ENCODE measurements around the gene INAFM2.

Gene INAFM2

GRCh38 chr15:40358471-40359353, 35.2 kb downstream of the INAFM2 start:
- Mint-ChIP-seq H3K27ac (peak overlapping the region; percentile 53), H3K27me3 (no peaks in the 10 kb centered on the region), H3K4me1 (ENCODE audit: low read depth) (peaks cover 12% of the 10 kb centered on the region), H3K36me3 (ENCODE audit: low read depth) (no peaks in the 10 kb centered on the region), H3K4me3 (peak overlapping the region; percentile 74), H3K9me3 (no peaks in the 10 kb centered on the region)
- DNase-seq, result no peak

GRCh38 chr15:40360015-40360414, 36.5 kb downstream of the INAFM2 start:
- H3K36me3 Mint-ChIP-seq (ENCODE audit: low read depth), result no peaks in the 10 kb centered on the region
- H3K9me3 Mint-ChIP-seq, result no peaks in the 10 kb centered on the region
- H3K4me1 Mint-ChIP-seq (ENCODE audit: low read depth), result peaks cover 12% of the 10 kb centered on the region
- DNase-seq, result no peak
- H3K27ac Mint-ChIP-seq, result no peak overlapping the region
- no peak overlapping the region for H3K4me3 Mint-ChIP-seq
- H3K27me3 Mint-ChIP-seq, result no peaks in the 10 kb centered on the region

GRCh38 chr15:40361640-40362039, 38.1 kb downstream of the INAFM2 start:
- H3K27ac Mint-ChIP-seq, result no peak overlapping the region
- peaks cover 22% of the 10 kb centered on the region for H3K4me1 Mint-ChIP-seq (ENCODE audit: low read depth)
- H3K27me3 Mint-ChIP-seq, result no peaks in the 10 kb centered on the region
- H3K9me3 Mint-ChIP-seq, result no peaks in the 10 kb centered on the region
- H3K4me3 Mint-ChIP-seq, result no peak overlapping the region
- DNase-seq, result no peak
- no peaks in the 10 kb centered on the region for H3K36me3 Mint-ChIP-seq (ENCODE audit: low read depth)

GRCh38 chr15:40363611-40364010, 40.1 kb downstream of the INAFM2 start:
- no peaks in the 10 kb centered on the region for H3K36me3 Mint-ChIP-seq (ENCODE audit: low read depth)
- H3K27me3 Mint-ChIP-seq, result no peaks in the 10 kb centered on the region
- no peaks in the 10 kb centered on the region for H3K9me3 Mint-ChIP-seq
- no peak overlapping the region for H3K27ac Mint-ChIP-seq
- no peak overlapping the region for H3K4me3 Mint-ChIP-seq
- peaks cover 27% of the 10 kb centered on the region for H3K4me1 Mint-ChIP-seq (ENCODE audit: low read depth)
- DNase-seq, result no peak

GRCh38 chr15:40364251-40364650, 40.8 kb downstream of the INAFM2 start:
- H3K27ac Mint-ChIP-seq, result no peak overlapping the region

GRCh38 chr15:40365016-40365415, 41.5 kb downstream of the INAFM2 start:
- no peak for DNase-seq
- H3K27me3 Mint-ChIP-seq, result no peaks in the 10 kb centered on the region
- peaks cover 25% of the 10 kb centered on the region for H3K4me1 Mint-ChIP-seq (ENCODE audit: low read depth)
- H3K9me3 Mint-ChIP-seq, result no peaks in the 10 kb centered on the region
- no peak overlapping the region for H3K4me3 Mint-ChIP-seq
- H3K27ac Mint-ChIP-seq, result no peak overlapping the region
- H3K36me3 Mint-ChIP-seq (ENCODE audit: low read depth), result no peaks in the 10 kb centered on the region

More at GRCh38 chr15:40364251-40364650, 40.8 kb downstream of the INAFM2 start:
- Mint-ChIP-seq H3K27me3 (no peaks in the 10 kb centered on the region), H3K4me3 (no peak overlapping the region), H3K4me1 (ENCODE audit: low read depth) (peaks cover 25% of the 10 kb centered on the region), H3K36me3 (ENCODE audit: low read depth) (no peaks in the 10 kb centered on the region), H3K9me3 (no peaks in the 10 kb centered on the region)
- no peak for DNase-seq

- no peaks in the 10 kb centered on the region for H3K27me3 Mint-ChIP-seq
- no peak for DNase-seq
- peaks cover 25% of the 10 kb centered on the region for H3K4me1 Mint-ChIP-seq (ENCODE audit: low read depth)
- H3K36me3 Mint-ChIP-seq (ENCODE audit: low read depth), result no peaks in the 10 kb centered on the region
- no peak overlapping the region for H3K27ac Mint-ChIP-seq
- H3K4me3 Mint-ChIP-seq, result no peak overlapping the region
- no peaks in the 10 kb centered on the region for H3K9me3 Mint-ChIP-seq
Measured at GRCh38 chr15:40365624-40366456, 42.3 kb downstream of the INAFM2 start.

GRCh38 chr15:40366457-40367370, 43.2 kb downstream of the INAFM2 start:
- Mint-ChIP-seq H3K36me3 (ENCODE audit: low read depth) (no peaks in the 10 kb centered on the region), H3K4me3 (peak overlapping the region; percentile 78), H3K4me1 (ENCODE audit: low read depth) (peaks cover 25% of the 10 kb centered on the region), H3K27ac (peak overlapping the region; percentile 79), H3K9me3 (no peaks in the 10 kb centered on the region), H3K27me3 (no peaks in the 10 kb centered on the region)
- DNase-seq, result no peak

GRCh38 chr15:40367371-40367685, 43.8 kb downstream of the INAFM2 start:
- no peaks in the 10 kb centered on the region for H3K36me3 Mint-ChIP-seq (ENCODE audit: low read depth)
- H3K9me3 Mint-ChIP-seq, result no peaks in the 10 kb centered on the region
- peak overlapping the region; percentile 79 for H3K27ac Mint-ChIP-seq
- no peak for DNase-seq
- H3K4me1 Mint-ChIP-seq (ENCODE audit: low read depth), result peaks cover 25% of the 10 kb centered on the region
- peak overlapping the region; percentile 78 for H3K4me3 Mint-ChIP-seq
- no peaks in the 10 kb centered on the region for H3K27me3 Mint-ChIP-seq

GRCh38 chr15:40367686-40368611, 44.5 kb downstream of the INAFM2 start:
- DNase-seq, result peak; percentile 89
- Mint-ChIP-seq H3K4me3 (peak overlapping the region; percentile 78), H3K4me1 (ENCODE audit: low read depth) (peaks cover 25% of the 10 kb centered on the region), H3K9me3 (no peaks in the 10 kb centered on the region), H3K36me3 (ENCODE audit: low read depth) (no peaks in the 10 kb centered on the region), H3K27me3 (no peaks in the 10 kb centered on the region), H3K27ac (peak overlapping the region; percentile 79)

- H3K4me1 Mint-ChIP-seq (ENCODE audit: low read depth), result peaks cover 25% of the 10 kb centered on the region
- no peak overlapping the region for H3K27ac Mint-ChIP-seq
- no peak overlapping the region for H3K4me3 Mint-ChIP-seq
- DNase-seq, result no peak
- H3K27me3 Mint-ChIP-seq, result no peaks in the 10 kb centered on the region
- H3K36me3 Mint-ChIP-seq (ENCODE audit: low read depth), result no peaks in the 10 kb centered on the region
- no peaks in the 10 kb centered on the region for H3K9me3 Mint-ChIP-seq
Measured at GRCh38 chr15:40368719-40369473, 45.4 kb downstream of the INAFM2 start.

GRCh38 chr15:40369474-40369869, 46.0 kb downstream of the INAFM2 start:
- H3K27ac Mint-ChIP-seq, result no peak overlapping the region
- peaks cover 25% of the 10 kb centered on the region for H3K4me1 Mint-ChIP-seq (ENCODE audit: low read depth)
- no peaks in the 10 kb centered on the region for H3K9me3 Mint-ChIP-seq
- DNase-seq, result no peak
- no peak overlapping the region for H3K4me3 Mint-ChIP-seq
- H3K36me3 Mint-ChIP-seq (ENCODE audit: low read depth), result no peaks in the 10 kb centered on the region
- H3K27me3 Mint-ChIP-seq, result no peaks in the 10 kb centered on the region

GRCh38 chr15:40369971-40370370, 46.5 kb downstream of the INAFM2 start:
- no peaks in the 10 kb centered on the region for H3K27me3 Mint-ChIP-seq
- peaks cover 25% of the 10 kb centered on the region for H3K4me1 Mint-ChIP-seq (ENCODE audit: low read depth)
- no peaks in the 10 kb centered on the region for H3K36me3 Mint-ChIP-seq (ENCODE audit: low read depth)
- no peak for DNase-seq
- H3K27ac Mint-ChIP-seq, result no peak overlapping the region
- no peaks in the 10 kb centered on the region for H3K9me3 Mint-ChIP-seq
- no peak overlapping the region for H3K4me3 Mint-ChIP-seq
